ENCODE measurements around the gene CERK. TPM values are rescaled to one million over a fixed set of nuclear protein-coding genes. Genes with fewer than 3 reads are reported as not detected.

The CERK gene
- total RNA-seq, 1 donor: 28.2 TPM

GRCh38 chr22:46769706-46770105, 31.7 kb upstream of the CERK start:
- H3K79me2 ChIP-seq (ENCODE audit: insufficient read depth, low read length): peaks cover 79% of the 10 kb centered on the region
- H2AFZ ChIP-seq (ENCODE audit: low read length): no peak overlapping the region
- H3K27ac ChIP-seq (ENCODE audit: low read depth, low read length): no peak overlapping the region
- peaks cover 7% of the 10 kb centered on the region for H3K4me1 ChIP-seq (ENCODE audit: insufficient read depth, low read length)
- DNase-seq (ENCODE audit: insufficient read length, low spot score, missing footprints): no peak
- no peaks in the 10 kb centered on the region for H3K36me3 ChIP-seq (ENCODE audit: insufficient read depth, low read length)
- no peak overlapping the region for H3K4me2 ChIP-seq (ENCODE audit: insufficient read depth, low read length)
- H3K4me3 ChIP-seq (ENCODE audit: insufficient read depth, low read length): no peak overlapping the region
- no peak for TF ChIP-seq CTCF (IDR thresholded peaks at IDR 0.05; ENCODE audit: extremely low read depth, low read depth, low read length)
- peaks cover 49% of the 10 kb centered on the region for H4K20me1 ChIP-seq (ENCODE audit: insufficient read depth, low read length)
- no peaks in the 10 kb centered on the region for H3K9me3 ChIP-seq (ENCODE audit: low read depth, low read length)
- H3K27me3 ChIP-seq (ENCODE audit: insufficient read depth, low read length): no peaks in the 10 kb centered on the region

- Histone ChIP-seq H3K4me1 (ENCODE audit: insufficient read depth, low read length) (peaks cover 9% of the 10 kb centered on the region), H3K4me2 (ENCODE audit: insufficient read depth, low read length) (no peak overlapping the region), H3K27ac (ENCODE audit: low read depth, low read length) (no peak overlapping the region), H3K9me3 (ENCODE audit: low read depth, low read length) (no peaks in the 10 kb centered on the region), H4K20me1 (ENCODE audit: insufficient read depth, low read length) (peaks cover 50% of the 10 kb centered on the region), H3K4me3 (ENCODE audit: insufficient read depth, low read length) (no peak overlapping the region), H3K79me2 (ENCODE audit: insufficient read depth, low read length) (peaks cover 79% of the 10 kb centered on the region), H3K27me3 (ENCODE audit: insufficient read depth, low read length) (no peaks in the 10 kb centered on the region), H2AFZ (ENCODE audit: low read length) (no peak overlapping the region), H3K36me3 (ENCODE audit: insufficient read depth, low read length) (no peaks in the 10 kb centered on the region)
- no peak for DNase-seq (ENCODE audit: insufficient read length, low spot score, missing footprints)
- no peak for TF ChIP-seq CTCF (IDR thresholded peaks at IDR 0.05; ENCODE audit: extremely low read depth, low read depth, low read length)
These were observed 31.2 kb upstream of the CERK start for GRCh38 chr22:46769191-46769675.

- no peak overlapping the region for H3K27ac ChIP-seq (ENCODE audit: low read depth, low read length)
- peaks cover 14% of the 10 kb centered on the region for H3K4me1 ChIP-seq (ENCODE audit: insufficient read depth, low read length)
- H3K27me3 ChIP-seq (ENCODE audit: insufficient read depth, low read length): no peaks in the 10 kb centered on the region
- no peak for TF ChIP-seq CTCF (IDR thresholded peaks at IDR 0.05; ENCODE audit: extremely low read depth, low read depth, low read length)
- no peak overlapping the region for H3K4me2 ChIP-seq (ENCODE audit: insufficient read depth, low read length)
- DNase-seq (ENCODE audit: insufficient read length, low spot score, missing footprints): no peak
- no peaks in the 10 kb centered on the region for H3K9me3 ChIP-seq (ENCODE audit: low read depth, low read length)
- H3K36me3 ChIP-seq (ENCODE audit: insufficient read depth, low read length): no peaks in the 10 kb centered on the region
- peaks cover 37% of the 10 kb centered on the region for H4K20me1 ChIP-seq (ENCODE audit: insufficient read depth, low read length)
- no peak overlapping the region for H3K4me3 ChIP-seq (ENCODE audit: insufficient read depth, low read length)
- H3K79me2 ChIP-seq (ENCODE audit: insufficient read depth, low read length): peaks cover 81% of the 10 kb centered on the region
- no peak overlapping the region for H2AFZ ChIP-seq (ENCODE audit: low read length)
These were observed 29.4 kb upstream of the CERK start for GRCh38 chr22:46767249-46767985.

- no peak for TF ChIP-seq CTCF (IDR thresholded peaks at IDR 0.05; ENCODE audit: extremely low read depth, low read depth, low read length)
- Histone ChIP-seq H2AFZ (ENCODE audit: low read length) (no peak overlapping the region), H3K36me3 (ENCODE audit: insufficient read depth, low read length) (no peaks in the 10 kb centered on the region), H3K4me2 (ENCODE audit: insufficient read depth, low read length) (no peak overlapping the region), H3K4me1 (ENCODE audit: insufficient read depth, low read length) (peaks cover 17% of the 10 kb centered on the region), H3K27me3 (ENCODE audit: insufficient read depth, low read length) (no peaks in the 10 kb centered on the region), H3K9me3 (ENCODE audit: low read depth, low read length) (no peaks in the 10 kb centered on the region), H3K27ac (ENCODE audit: low read depth, low read length) (no peak overlapping the region), H3K4me3 (ENCODE audit: insufficient read depth, low read length) (no peak overlapping the region), H3K79me2 (ENCODE audit: insufficient read depth, low read length) (peaks cover 88% of the 10 kb centered on the region), H4K20me1 (ENCODE audit: insufficient read depth, low read length) (peaks cover 37% of the 10 kb centered on the region)
- no peak for DNase-seq (ENCODE audit: insufficient read length, low spot score, missing footprints)
These were observed 28.6 kb upstream of the CERK start for GRCh38 chr22:46766611-46767010.
